B cell (primary cell): ENCODE results near the gene ZNF366. TPM values are rescaled to one million over a fixed set of nuclear protein-coding genes. Genes with fewer than 3 reads are reported as not detected.

Experiments
- ATAC-seq: fragments of 200-7000 bp; cut with Tn5 transposase; one replicate; pipeline ENCODE4 v1.10.0; 2021; ENCODE audit warnings: low read depth, mild to moderate bottlenecking, moderate number of reproducible peaks, moderate library complexity
- CTCF ChIA-PET: fragments of 350-600 bp; sonication (Branson Sonifier 250); formaldehyde crosslinking; loops from one replicate; lab custom pipeline; 2021; ENCODE audit warnings: antibody characterized with exemption, inconsistent platforms; lab: Charles Lee
- POLR2A ChIA-PET: fragments of 350-600 bp; sonication (Branson Sonifier 250); formaldehyde crosslinking; loops from one replicate; lab custom pipeline; 2021; ENCODE audit warnings: antibody characterized with exemption; lab: Charles Lee
- DNase-seq: peaks from one replicate; pipeline ENCODE4 v3.0.0; 2013
- H2AFZ ChIP-seq: 2 replicates; pipeline ENCODE4 v1.6.1; 2012; ENCODE audit warnings: mild to moderate bottlenecking, low read depth, low read length; ENCODE audit not compliant: insufficient read depth, poor library complexity, severe bottlenecking
- H3K27ac ChIP-seq, 2 donors: 1 replicate in 1 of 2; 2 replicates in 1 of 2; pipeline ENCODE4 v1.5.1; 2012 to 2013; ENCODE audit warnings: low read length in 2 of 2, mild to moderate bottlenecking in 2 of 2, moderate library complexity in 1 of 2
- H3K27me3 ChIP-seq, 4 experiments: fragments of 200-600 bp in 1 of 4; sonication (generic) in 1 of 4; replicated peaks in 1 of 4; 1 replicate in 2 of 4; 2 replicates in 2 of 4; pipeline versions ENCODE4 v1.6.1 to v1.7.0; 2013 to 2016; ENCODE audit warnings: low read length in 3 of 4, mild to moderate bottlenecking in 2 of 4, mixed read lengths in 1 of 4, moderate library complexity in 1 of 4; ENCODE audit not compliant: insufficient read depth in 4 of 4, control insufficient read depth in 3 of 4; ENCODE audit errors: control extremely low read depth in 1 of 4
- H3K36me3 ChIP-seq, 2 experiments: replicated peaks in 1 of 2; 1 replicate in 1 of 2; 2 replicates in 1 of 2; pipeline versions ENCODE4 v1.6.1 to v1.7.1; 2013; ENCODE audit warnings: low read length in 1 of 2; ENCODE audit not compliant: insufficient read depth in 2 of 2, control insufficient read depth in 1 of 2; ENCODE audit errors: control extremely low read depth in 1 of 2, extremely low read depth in 1 of 2
- H3K4me1 ChIP-seq, 2 donors: fragments of 200-600 bp in 1 of 2; sonication (generic) in 1 of 2; 1 replicate in 1 of 2; 2 replicates in 1 of 2; pipeline versions ENCODE4 v1.5.1 to v1.6.1; 2013 to 2017; ENCODE audit warnings: low read length in 2 of 2; ENCODE audit not compliant: control insufficient read depth in 2 of 2, insufficient read depth in 2 of 2
- H3K4me2 ChIP-seq: replicated peaks from 2 replicates; pipeline ENCODE3; 2012; ENCODE audit warnings: mild to moderate bottlenecking, low read depth, low read length; ENCODE audit not compliant: poor library complexity, severe bottlenecking
- H3K4me3 ChIP-seq, 5 experiments: fragments of 200-600 bp in 1 of 5; sonication (generic) in 1 of 5; 1 replicate in 3 of 5; 2 replicates in 2 of 5; pipeline versions ENCODE4 v1.5.1 to v1.7.0; 2011 to 2016; ENCODE audit warnings: low read length in 4 of 5, mild to moderate bottlenecking in 4 of 5, low read depth in 2 of 5, control low read depth in 1 of 5, moderate library complexity in 1 of 5; ENCODE audit not compliant: insufficient read depth in 1 of 5; ENCODE audit errors: control extremely low read depth in 1 of 5, extremely low read depth in 1 of 5
- H3K79me2 ChIP-seq: fragments of 200-600 bp; sonication (generic); one replicate; pipeline ENCODE4 v1.6.0; 2016; ENCODE audit warnings: low read length; ENCODE audit not compliant: control insufficient read depth, insufficient read depth
- H3K9ac ChIP-seq: fragments of 200-600 bp; sonication (generic); 2 replicates; pipeline ENCODE4 v1.6.1; 2017; ENCODE audit warnings: mild to moderate bottlenecking, low read length, moderate library complexity
- H3K9me3 ChIP-seq, 3 donors: one replicate each; pipeline versions ENCODE4 v1.6.1 to v1.7.1; 2013; ENCODE audit warnings: low read length in 2 of 3; ENCODE audit not compliant: control insufficient read depth in 2 of 3, insufficient read depth in 1 of 3; ENCODE audit errors: control extremely low read depth in 1 of 3
- H4K20me1 ChIP-seq: 2 replicates; pipeline ENCODE4 v1.6.0; 2012; ENCODE audit warnings: mild to moderate bottlenecking, low read length; ENCODE audit not compliant: insufficient read depth, control insufficient read depth, poor library complexity, severe bottlenecking
- H3K27ac Mint-ChIP-seq: one replicate; pipeline ENCODE4 v1.8.0; 2021; ENCODE audit warnings: mixed read lengths
- H3K27me3 Mint-ChIP-seq: one replicate; pipeline ENCODE4 v1.8.0; 2021; ENCODE audit warnings: mixed read lengths
- H3K4me1 Mint-ChIP-seq: one replicate; pipeline ENCODE4 v1.8.0; 2021; ENCODE audit warnings: mixed read lengths
- H3K4me3 Mint-ChIP-seq: one replicate; pipeline ENCODE4 v1.8.0; 2021; ENCODE audit warnings: mixed read lengths
- H3K9me3 Mint-ChIP-seq: one replicate; pipeline ENCODE4 v1.8.0; 2022; ENCODE audit warnings: mixed read lengths; ENCODE audit not compliant: insufficient read depth
- CTCF ChIP-seq: fragments of 200-600 bp; IDR thresholded peaks from one replicate; pipeline ENCODE4 v1.8.0; 2022; ENCODE audit warnings: antibody characterized with exemption, mild to moderate bottlenecking
- EZH2 ChIP-seq: IDR thresholded peaks from 2 replicates; pipeline ENCODE4 v1.6.1; 2012; ENCODE audit warnings: borderline replicate concordance, low read depth, mild to moderate bottlenecking, moderate library complexity, low read length; ENCODE audit not compliant: insufficient read depth, poor library complexity, severe bottlenecking
- WGBS: methylation state at CpG from one replicate; pipeline ENCODE4 v1.1.5; 2013; ENCODE audit warnings: missing lambda C conversion rate; ENCODE audit not compliant: insufficient coverage; 5-methylcytosine and 5-hydroxymethylcytosine counted together
- intact Hi-C: fragments of 100-400 bp; cut with micrococcal nuclease; formaldehyde crosslinking; loops from one replicate; pipeline ENCODE4 v1.10.0; 2022
- polyA plus RNA-seq: library from polyadenylated mRNA; depleted of rRNA; stranded (reverse); fragments of >200 nt; gene quantifications from 2 replicates; pipeline ENCODE4 v1.2.3, GENCODE V29; 2012
- total RNA-seq, 2 donors: library from RNA; stranded (reverse); fragments of 120-200 nt in 1 of 2; gene quantifications; 1 replicate in 1 of 2; 2 replicates in 1 of 2; pipeline versions ENCODE4 v1.2.3 to v1.2.4, GENCODE V29; 2013 to 2022

ZNF366 gene
- total and polyA plus RNA-seq, 2 donors (not counting 1 experiment from before 2014, with no cell fraction given), result 0.03 TPM; not detected in 1

- no peaks in the 10 kb centered on the region for H3K9me3 ChIP-seq
- no peak overlapping the region for H3K4me2 ChIP-seq
- no peaks in the 10 kb centered on the region for H3K36me3 ChIP-seq
- no peaks in the 10 kb centered on the region for H4K20me1 ChIP-seq
- 93% methylated on average over 7 of the region's 7 CpGs for WGBS
- no peak overlapping the region for H3K9ac ChIP-seq
- intact Hi-C loops, result no loop called here
- no peak overlapping the region for H3K4me3 ChIP-seq
- TF ChIP-seq EZH2, result no peak
- no peaks in the 10 kb centered on the region for H3K79me2 ChIP-seq
- DNase-seq (no peak), ATAC-seq (no peak)
- Mint-ChIP-seq H3K4me1 (no peaks in the 10 kb centered on the region), H3K4me3 (no peak overlapping the region), H3K9me3 (peaks cover 3% of the 10 kb centered on the region), H3K27ac (no peak overlapping the region), H3K27me3 (peaks cover 19% of the 10 kb centered on the region)
- POLR2A ChIA-PET, result no interaction called here
- H2AFZ ChIP-seq, result no peak overlapping the region
- H3K27ac ChIP-seq, result no peak overlapping the region
- peaks cover 0 to 4% (median 1%) of the 10 kb centered on the region in 4 experiments for H3K27me3 ChIP-seq
- no peaks in the 10 kb centered on the region for H3K4me1 ChIP-seq
- CTCF ChIA-PET, result interaction anchor here (0.9 kb wide), 1 partner anchor 54 kb away, joined by 3 read pairs; no protein-coding TSS in a partner anchor
Measured at GRCh38 chr5:72541501-72542225, 34.5 kb upstream of the ZNF366 start.

- intact Hi-C loops, result no loop called here
- H3K27ac Mint-ChIP-seq, result no peak overlapping the region
- Histone ChIP-seq H3K9ac (no peak overlapping the region), H3K27ac (no peak overlapping the region), H3K9me3 (no peaks in the 10 kb centered on the region), H3K79me2 (no peaks in the 10 kb centered on the region), H3K4me2 (no peak overlapping the region), H2AFZ (no peak overlapping the region), H3K4me1 (no peaks in the 10 kb centered on the region), H3K27me3 (peaks cover 0 to 5% (median 2%) of the 10 kb centered on the region in 4 experiments), H3K4me3 (no peak overlapping the region), H3K36me3 (no peaks in the 10 kb centered on the region), H4K20me1 (no peaks in the 10 kb centered on the region)
- H3K4me3 Mint-ChIP-seq, result no peak overlapping the region
- H3K4me1 Mint-ChIP-seq, result no peaks in the 10 kb centered on the region
- ATAC-seq (no peak), DNase-seq (no peak)
- 94% methylated on average over 2 of the region's 7 CpGs for WGBS
- CTCF ChIA-PET, result no interaction called here
- POLR2A ChIA-PET, result no interaction called here
- peaks cover 20% of the 10 kb centered on the region for H3K27me3 Mint-ChIP-seq
- TF ChIP-seq EZH2 (no peak), CTCF (no peak)
- H3K9me3 Mint-ChIP-seq, result peaks cover 3% of the 10 kb centered on the region
Measured at GRCh38 chr5:72540759-72541438, 33.7 kb upstream of the ZNF366 start.
